B cell (primary cell): ENCODE results near the gene MDGA2. TPM values are rescaled to one million over a fixed set of nuclear protein-coding genes. Genes with fewer than 3 reads are reported as not detected.

ENCODE experiments used
- ATAC-seq: fragments of 200-7000 bp; cut with Tn5 transposase; one replicate; pipeline ENCODE4 v1.10.0; 2021; ENCODE audit warnings: low read depth, mild to moderate bottlenecking, moderate number of reproducible peaks, moderate library complexity
- CTCF ChIA-PET: fragments of 350-600 bp; sonication (Branson Sonifier 250); formaldehyde crosslinking; loops from one replicate; lab custom pipeline; 2021; ENCODE audit warnings: antibody characterized with exemption, inconsistent platforms; lab: Charles Lee
- POLR2A ChIA-PET: fragments of 350-600 bp; sonication (Branson Sonifier 250); formaldehyde crosslinking; loops from one replicate; lab custom pipeline; 2021; ENCODE audit warnings: antibody characterized with exemption; lab: Charles Lee
- DNase-seq: peaks from one replicate; pipeline ENCODE4 v3.0.0; 2013
- H2AFZ ChIP-seq: 2 replicates; pipeline ENCODE4 v1.6.1; 2012; ENCODE audit warnings: mild to moderate bottlenecking, low read depth, low read length; ENCODE audit not compliant: insufficient read depth, poor library complexity, severe bottlenecking
- H3K27ac ChIP-seq, 2 donors: 1 replicate in 1 of 2; 2 replicates in 1 of 2; pipeline ENCODE4 v1.5.1; 2012 to 2013; ENCODE audit warnings: low read length in 2 of 2, mild to moderate bottlenecking in 2 of 2, moderate library complexity in 1 of 2
- H3K27me3 ChIP-seq, 4 experiments: fragments of 200-600 bp in 1 of 4; sonication (generic) in 1 of 4; replicated peaks in 1 of 4; 1 replicate in 2 of 4; 2 replicates in 2 of 4; pipeline versions ENCODE4 v1.6.1 to v1.7.0; 2013 to 2016; ENCODE audit warnings: low read length in 3 of 4, mild to moderate bottlenecking in 2 of 4, mixed read lengths in 1 of 4, moderate library complexity in 1 of 4; ENCODE audit not compliant: insufficient read depth in 4 of 4, control insufficient read depth in 3 of 4; ENCODE audit errors: control extremely low read depth in 1 of 4
- H3K36me3 ChIP-seq, 2 experiments: replicated peaks in 1 of 2; 1 replicate in 1 of 2; 2 replicates in 1 of 2; pipeline versions ENCODE4 v1.6.1 to v1.7.1; 2013; ENCODE audit warnings: low read length in 1 of 2; ENCODE audit not compliant: insufficient read depth in 2 of 2, control insufficient read depth in 1 of 2; ENCODE audit errors: control extremely low read depth in 1 of 2, extremely low read depth in 1 of 2
- H3K4me1 ChIP-seq, 2 donors: fragments of 200-600 bp in 1 of 2; sonication (generic) in 1 of 2; 1 replicate in 1 of 2; 2 replicates in 1 of 2; pipeline versions ENCODE4 v1.5.1 to v1.6.1; 2013 to 2017; ENCODE audit warnings: low read length in 2 of 2; ENCODE audit not compliant: control insufficient read depth in 2 of 2, insufficient read depth in 2 of 2
- H3K4me2 ChIP-seq: replicated peaks from 2 replicates; pipeline ENCODE3; 2012; ENCODE audit warnings: mild to moderate bottlenecking, low read depth, low read length; ENCODE audit not compliant: poor library complexity, severe bottlenecking
- H3K4me3 ChIP-seq, 5 experiments: fragments of 200-600 bp in 1 of 5; sonication (generic) in 1 of 5; 1 replicate in 3 of 5; 2 replicates in 2 of 5; pipeline versions ENCODE4 v1.5.1 to v1.7.0; 2011 to 2016; ENCODE audit warnings: low read length in 4 of 5, mild to moderate bottlenecking in 4 of 5, low read depth in 2 of 5, control low read depth in 1 of 5, moderate library complexity in 1 of 5; ENCODE audit not compliant: insufficient read depth in 1 of 5; ENCODE audit errors: control extremely low read depth in 1 of 5, extremely low read depth in 1 of 5
- H3K79me2 ChIP-seq: fragments of 200-600 bp; sonication (generic); one replicate; pipeline ENCODE4 v1.6.0; 2016; ENCODE audit warnings: low read length; ENCODE audit not compliant: control insufficient read depth, insufficient read depth
- H3K9ac ChIP-seq: fragments of 200-600 bp; sonication (generic); 2 replicates; pipeline ENCODE4 v1.6.1; 2017; ENCODE audit warnings: mild to moderate bottlenecking, low read length, moderate library complexity
- H3K9me3 ChIP-seq, 3 donors: one replicate each; pipeline versions ENCODE4 v1.6.1 to v1.7.1; 2013; ENCODE audit warnings: low read length in 2 of 3; ENCODE audit not compliant: control insufficient read depth in 2 of 3, insufficient read depth in 1 of 3; ENCODE audit errors: control extremely low read depth in 1 of 3
- H4K20me1 ChIP-seq: 2 replicates; pipeline ENCODE4 v1.6.0; 2012; ENCODE audit warnings: mild to moderate bottlenecking, low read length; ENCODE audit not compliant: insufficient read depth, control insufficient read depth, poor library complexity, severe bottlenecking
- H3K27ac Mint-ChIP-seq: one replicate; pipeline ENCODE4 v1.8.0; 2021; ENCODE audit warnings: mixed read lengths
- H3K27me3 Mint-ChIP-seq: one replicate; pipeline ENCODE4 v1.8.0; 2021; ENCODE audit warnings: mixed read lengths
- H3K4me1 Mint-ChIP-seq: one replicate; pipeline ENCODE4 v1.8.0; 2021; ENCODE audit warnings: mixed read lengths
- H3K4me3 Mint-ChIP-seq: one replicate; pipeline ENCODE4 v1.8.0; 2021; ENCODE audit warnings: mixed read lengths
- H3K9me3 Mint-ChIP-seq: one replicate; pipeline ENCODE4 v1.8.0; 2022; ENCODE audit warnings: mixed read lengths; ENCODE audit not compliant: insufficient read depth
- CTCF ChIP-seq: fragments of 200-600 bp; IDR thresholded peaks from one replicate; pipeline ENCODE4 v1.8.0; 2022; ENCODE audit warnings: antibody characterized with exemption, mild to moderate bottlenecking
- EZH2 ChIP-seq: IDR thresholded peaks from 2 replicates; pipeline ENCODE4 v1.6.1; 2012; ENCODE audit warnings: borderline replicate concordance, low read depth, mild to moderate bottlenecking, moderate library complexity, low read length; ENCODE audit not compliant: insufficient read depth, poor library complexity, severe bottlenecking
- WGBS: methylation state at CpG from one replicate; pipeline ENCODE4 v1.1.5; 2013; ENCODE audit warnings: missing lambda C conversion rate; ENCODE audit not compliant: insufficient coverage; 5-methylcytosine and 5-hydroxymethylcytosine counted together
- intact Hi-C: fragments of 100-400 bp; cut with micrococcal nuclease; formaldehyde crosslinking; loops from one replicate; pipeline ENCODE4 v1.10.0; 2022
- polyA plus RNA-seq: library from polyadenylated mRNA; depleted of rRNA; stranded (reverse); fragments of >200 nt; gene quantifications from 2 replicates; pipeline ENCODE4 v1.2.3, GENCODE V29; 2012
- total RNA-seq, 2 donors: library from RNA; stranded (reverse); fragments of 120-200 nt in 1 of 2; gene quantifications; 1 replicate in 1 of 2; 2 replicates in 1 of 2; pipeline versions ENCODE4 v1.2.3 to v1.2.4, GENCODE V29; 2013 to 2022

MDGA2 gene
- total and polyA plus RNA-seq, 2 donors (not counting 1 experiment from before 2014, with no cell fraction given) = not detected

GRCh38 chr14:47257013-47257412 is 418.4 kb downstream of the MDGA2 start:
- Mint-ChIP-seq H3K4me3 (no peak overlapping the region), H3K27me3 (no peaks in the 10 kb centered on the region), H3K9me3 (peaks cover 7% of the 10 kb centered on the region), H3K27ac (no peak overlapping the region), H3K4me1 (no peaks in the 10 kb centered on the region)
- no peak for DNase-seq
- Histone ChIP-seq H3K4me1 (no peaks in the 10 kb centered on the region), H3K36me3 (no peaks in the 10 kb centered on the region), H3K79me2 (no peaks in the 10 kb centered on the region), H3K4me3 (no peak overlapping the region), H3K27ac (no peak overlapping the region), H3K27me3 (no peaks in the 10 kb centered on the region), H3K4me2 (no peak overlapping the region), H3K9me3 (peaks cover 0 to 8% (median 0%) of the 10 kb centered on the region in 3 donors), H4K20me1 (no peaks in the 10 kb centered on the region), H2AFZ (no peak overlapping the region), H3K9ac (no peak overlapping the region)
- CTCF ChIA-PET = no interaction called here
- 59% methylated on average over 2 of the region's 2 CpGs for WGBS
- TF ChIP-seq CTCF (no peak), EZH2 (no peak)
- no peak for ATAC-seq
- intact Hi-C loops = no loop called here
- POLR2A ChIA-PET = no interaction called here

- Histone ChIP-seq H3K4me2 (no peak overlapping the region), H3K36me3 (no peaks in the 10 kb centered on the region), H3K4me3 (no peak overlapping the region), H3K79me2 (no peaks in the 10 kb centered on the region), H3K27me3 (no peaks in the 10 kb centered on the region), H3K4me1 (no peaks in the 10 kb centered on the region), H2AFZ (no peak overlapping the region), H4K20me1 (no peaks in the 10 kb centered on the region), H3K9me3 (peaks cover 0 to 8% (median 0%) of the 10 kb centered on the region in 3 donors), H3K9ac (no peak overlapping the region), H3K27ac (no peak overlapping the region)
- Mint-ChIP-seq H3K4me1 (no peaks in the 10 kb centered on the region), H3K9me3 (peaks cover 7% of the 10 kb centered on the region), H3K4me3 (no peak overlapping the region), H3K27ac (no peak overlapping the region), H3K27me3 (no peaks in the 10 kb centered on the region)
- DNase-seq = no peak
- TF ChIP-seq EZH2 (no peak), CTCF (no peak)
- CTCF ChIA-PET = no interaction called here
- no peak for ATAC-seq
- intact Hi-C loops = no loop called here
- 10% methylated on average over 2 of the region's 4 CpGs for WGBS
- POLR2A ChIA-PET = no interaction called here
Observed at GRCh38 chr14:47252802-47253201, 422.6 kb downstream of the MDGA2 start.
